T-helper 1 cell treated with Interleukin-12 subunit alpha and Interleukin-12 subunit beta and Interleukin-4 antibody, amounts not matched to agents 30 ng/mL and 1 ng/mL, for 36 hours (primary cell): ENCODE data around the gene CFAP126. TPM values are rescaled to one million over a fixed set of nuclear protein-coding genes. Genes with fewer than 3 reads are reported as not detected.

Experiments used
- intact Hi-C: fragments of 100-400 bp; cut with micrococcal nuclease; formaldehyde crosslinking; loops from one replicate; pipeline ENCODE4 v1.15.1; 2024
- total RNA-seq: library from RNA; stranded (reverse); gene quantifications from 2 replicates; pipeline ENCODE4 v1.2.3, GENCODE V29; 2022

Gene CFAP126
- total RNA-seq, 1 donor from 2014 or later = not detected

DNA sequence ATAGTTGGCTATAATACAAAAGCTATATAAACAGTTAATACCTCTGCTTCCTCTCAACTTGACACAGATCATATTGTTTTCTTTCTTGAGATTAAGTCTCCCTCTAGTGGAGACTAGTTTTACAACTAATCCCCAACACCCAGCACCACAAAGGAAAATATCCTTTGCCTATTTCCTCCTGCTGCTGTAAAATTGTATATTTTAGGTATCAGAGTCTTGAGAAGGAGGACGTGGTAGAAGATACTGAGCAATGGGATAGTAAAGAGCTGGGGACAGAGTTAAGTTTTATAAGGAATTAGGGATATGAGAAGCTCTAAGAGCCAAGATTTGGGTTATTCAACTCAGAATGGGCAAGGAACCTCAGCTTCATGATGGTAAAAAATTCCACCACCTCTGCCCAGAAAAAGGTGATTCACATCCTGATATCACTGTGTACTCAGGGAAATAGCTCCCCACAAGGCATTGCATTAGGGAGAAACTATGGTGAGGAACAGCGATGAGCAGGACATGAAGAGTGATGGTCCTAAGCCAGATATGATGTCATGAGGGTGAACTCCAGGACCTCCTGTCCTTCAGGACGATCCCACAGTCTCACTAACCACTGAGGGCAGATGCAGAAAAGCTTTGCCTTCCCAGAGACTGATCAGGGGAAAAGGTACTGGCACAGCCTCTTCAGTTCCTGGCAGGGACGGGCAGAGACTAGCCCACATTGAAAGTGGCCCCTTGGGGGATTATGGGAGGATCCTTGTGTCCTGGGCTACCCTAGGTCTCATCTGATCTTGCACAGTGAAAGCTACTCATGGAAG is 14.7 kb upstream of the CFAP126 start:
- intact Hi-C loops = loop anchor here (1.0 to 2.0 kb wide), 5 partner anchors 68 to 268 kb away; partner anchors contain the start of gene SDHC

DNA sequence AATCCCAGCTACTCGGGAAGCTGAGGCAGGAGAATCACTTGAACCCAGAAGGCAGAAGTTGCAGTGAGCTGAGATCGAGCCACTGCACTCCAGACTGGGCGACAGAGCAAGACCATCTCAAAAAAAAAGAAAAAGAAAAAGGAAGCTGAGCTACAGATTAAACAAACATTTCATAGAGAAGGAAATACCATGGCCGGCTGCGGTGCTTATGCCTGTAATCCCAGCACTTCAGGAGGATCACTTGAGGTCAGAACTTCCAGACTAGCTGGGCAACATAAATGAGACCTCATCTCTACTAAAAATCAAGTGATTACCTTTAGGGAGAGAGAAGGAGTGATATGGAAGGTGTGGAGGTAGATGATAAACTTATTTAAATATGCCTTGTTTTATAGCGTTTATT is 14.0 kb upstream of the CFAP126 start:
- intact Hi-C loops = loop anchor here (1.0 to 2.0 kb wide), 5 partner anchors 67 to 267 kb away; partner anchors contain the start of gene SDHC

DNA sequence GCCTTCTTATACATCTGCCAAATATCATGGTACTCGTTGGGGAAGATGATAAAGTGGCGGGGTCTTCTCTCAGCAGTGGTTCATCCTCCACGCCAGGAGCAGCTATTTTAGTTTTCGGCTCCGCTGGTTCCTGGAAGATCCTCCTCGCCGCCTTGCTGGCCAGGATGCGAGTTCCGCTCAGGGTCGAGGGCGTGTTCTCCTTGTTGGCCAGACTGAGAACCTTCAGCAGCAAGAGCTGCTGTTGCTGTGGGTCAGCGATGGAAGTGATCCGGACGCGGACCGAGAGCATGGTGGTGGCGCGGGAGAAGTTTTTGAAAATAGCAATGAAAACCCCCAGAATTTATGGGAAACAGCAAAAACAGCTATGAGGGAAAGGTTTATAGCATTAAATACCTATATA is 11.4 kb upstream of the CFAP126 start:
- intact Hi-C loops = no loop called here

DNA sequence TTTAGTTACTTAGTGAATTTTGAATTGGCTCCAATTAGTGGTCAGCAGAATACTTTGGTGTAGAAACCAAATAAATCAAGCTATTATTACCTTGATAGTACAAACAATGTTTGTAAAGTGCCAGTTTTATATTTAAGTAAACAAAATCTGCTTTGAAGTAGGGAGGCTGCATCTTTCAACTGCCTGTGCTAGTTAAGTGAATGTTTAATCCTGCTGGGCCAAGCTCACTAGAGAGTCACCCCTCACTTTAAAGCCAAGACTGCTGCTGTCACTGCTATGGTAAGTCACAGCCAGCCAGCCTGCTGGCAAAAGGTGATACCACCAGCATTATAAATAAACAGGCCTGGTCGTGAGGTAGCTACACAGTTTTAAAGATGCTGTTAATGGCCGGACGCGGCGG is 10.3 kb upstream of the CFAP126 start:
- intact Hi-C loops = no loop called here

DNA sequence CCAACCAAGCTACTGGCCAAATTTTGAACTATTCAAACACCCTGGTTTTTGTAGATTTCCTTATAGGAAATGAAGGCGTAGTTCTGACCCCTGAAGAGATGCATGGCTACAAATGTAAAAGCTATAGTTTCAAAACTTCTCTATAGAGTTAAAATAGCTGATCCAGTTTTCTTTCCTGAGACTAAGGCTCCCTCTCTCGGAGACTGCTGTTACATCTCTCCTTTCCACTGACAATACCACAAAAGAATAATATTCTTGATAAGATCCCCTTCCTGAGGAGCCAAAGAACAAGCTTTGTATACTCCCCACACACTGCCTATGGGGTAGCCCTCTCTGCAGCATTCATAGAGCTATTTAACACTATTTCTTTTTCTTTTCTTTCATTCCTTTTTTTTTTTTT is 6.7 kb upstream of the CFAP126 start:
- intact Hi-C loops = no loop called here

DNA sequence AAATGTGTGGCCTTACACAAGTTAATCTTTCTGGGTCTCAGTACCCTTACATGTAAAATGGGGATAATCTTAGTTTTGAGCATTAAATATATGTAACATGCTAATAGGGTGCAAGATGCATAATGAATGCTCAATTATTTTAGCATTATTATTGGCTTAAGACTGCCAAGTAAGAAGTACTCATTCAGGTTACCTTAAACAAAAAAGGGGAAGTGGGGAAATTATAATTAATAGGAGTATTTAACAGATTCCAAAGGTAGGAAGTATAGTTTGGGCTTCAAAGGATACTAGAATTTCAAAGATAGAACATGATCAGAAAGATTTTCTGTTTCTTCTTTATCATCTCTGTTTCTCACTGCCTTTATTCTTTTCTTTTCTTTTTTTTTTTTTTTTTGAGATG is 5.8 kb upstream of the CFAP126 start:
- intact Hi-C loops = no loop called here

DNA sequence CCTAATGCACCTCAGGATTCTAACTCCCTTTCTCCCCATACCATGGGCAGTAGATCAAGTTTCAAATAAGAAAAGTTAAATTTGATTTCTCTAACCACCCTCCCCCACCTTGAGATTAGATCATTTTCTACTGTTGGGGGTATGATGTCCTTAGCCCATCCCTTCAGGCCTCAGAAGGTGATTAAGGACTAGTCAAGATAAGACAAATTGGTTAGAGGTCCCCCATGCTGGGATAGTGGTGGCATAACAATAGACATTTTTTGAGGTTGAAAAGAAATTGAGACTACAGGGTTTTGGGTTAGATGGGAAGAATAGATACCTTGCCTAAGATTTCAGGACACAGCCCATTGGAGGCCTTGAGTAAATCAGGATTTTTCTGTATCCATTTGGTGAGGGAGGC is 2.5 kb downstream of the CFAP126 start:
- intact Hi-C loops = no loop called here

DNA sequence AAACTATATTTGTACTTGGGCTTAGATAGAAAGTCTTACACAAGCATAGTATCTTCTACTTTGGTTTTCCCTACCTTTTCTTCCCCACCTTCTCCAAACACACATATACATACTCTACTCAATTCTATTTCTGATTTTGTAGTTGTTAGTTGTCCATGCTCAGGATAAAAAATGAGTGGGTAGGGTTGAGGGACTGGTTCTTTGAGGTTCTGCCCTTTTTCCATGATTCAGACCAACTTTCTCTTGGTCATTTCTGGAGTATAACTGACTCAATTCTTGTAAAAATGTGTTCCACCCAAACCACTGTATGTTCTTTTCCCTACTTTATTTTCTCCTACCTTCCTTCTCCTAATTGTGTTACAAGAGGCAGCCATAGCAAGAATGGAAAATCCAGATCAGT is 3.3 kb downstream of the CFAP126 start:
- intact Hi-C loops = no loop called here

DNA sequence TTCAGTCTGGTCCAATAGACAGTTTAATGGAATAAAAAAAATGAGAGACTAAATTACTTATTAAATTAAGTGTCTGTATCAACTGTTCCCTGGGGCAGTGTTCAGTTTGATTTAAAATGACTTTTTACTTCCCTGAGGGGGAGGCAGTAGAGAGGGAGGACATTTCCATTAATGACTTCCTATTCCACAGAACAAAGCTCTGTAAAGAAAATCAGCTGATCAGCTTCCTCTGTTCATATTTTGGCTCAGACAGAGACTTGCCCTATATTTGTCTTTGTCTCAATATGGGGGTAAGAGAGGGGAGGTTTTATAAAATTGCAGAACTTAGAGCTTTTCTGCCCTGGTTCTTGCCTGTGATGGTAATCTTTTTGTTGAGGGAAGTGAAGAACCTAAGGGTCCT is 8.4 kb downstream of the CFAP126 start:
- intact Hi-C loops = no loop called here

DNA sequence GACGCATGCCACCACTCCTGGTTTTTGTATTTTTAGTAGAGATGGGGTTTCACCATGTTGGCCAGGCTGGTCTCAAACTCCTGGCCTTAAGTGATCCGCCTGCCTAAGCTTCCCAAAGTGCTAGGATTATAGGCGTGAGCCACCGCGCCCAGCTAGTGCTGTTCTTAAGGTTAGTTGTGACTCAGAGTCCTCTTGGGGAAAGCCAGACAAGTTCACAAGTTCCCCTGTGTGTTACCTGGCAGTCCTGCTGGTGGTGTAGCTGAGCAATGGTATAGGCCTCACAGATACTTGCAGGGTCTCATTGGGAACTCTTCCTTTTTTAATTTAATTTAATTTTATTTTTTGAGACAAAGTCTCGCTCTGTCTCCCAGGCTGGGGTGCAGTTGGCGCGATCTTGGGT is 10.6 kb downstream of the CFAP126 start:
- intact Hi-C loops = no loop called here

DNA sequence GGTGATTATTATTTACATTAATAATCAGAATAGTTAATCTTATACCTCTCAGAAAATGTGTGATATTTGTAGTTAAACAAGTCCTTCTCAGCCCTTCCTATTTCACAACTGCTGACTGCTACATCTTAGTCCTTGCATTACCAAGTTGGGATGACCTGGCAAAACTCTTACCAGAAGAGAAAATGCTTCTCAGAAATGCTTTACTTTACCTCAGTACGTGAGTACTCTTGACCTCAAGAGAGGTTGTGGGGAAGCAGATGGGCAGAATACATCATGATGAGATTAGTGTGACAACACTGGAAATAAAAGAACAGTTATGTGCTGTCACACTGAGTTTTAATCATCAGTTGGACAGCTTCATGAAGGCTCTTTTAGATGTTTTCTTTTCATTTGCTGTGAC is 16.2 kb downstream of the CFAP126 start:
- intact Hi-C loops = no loop called here

DNA sequence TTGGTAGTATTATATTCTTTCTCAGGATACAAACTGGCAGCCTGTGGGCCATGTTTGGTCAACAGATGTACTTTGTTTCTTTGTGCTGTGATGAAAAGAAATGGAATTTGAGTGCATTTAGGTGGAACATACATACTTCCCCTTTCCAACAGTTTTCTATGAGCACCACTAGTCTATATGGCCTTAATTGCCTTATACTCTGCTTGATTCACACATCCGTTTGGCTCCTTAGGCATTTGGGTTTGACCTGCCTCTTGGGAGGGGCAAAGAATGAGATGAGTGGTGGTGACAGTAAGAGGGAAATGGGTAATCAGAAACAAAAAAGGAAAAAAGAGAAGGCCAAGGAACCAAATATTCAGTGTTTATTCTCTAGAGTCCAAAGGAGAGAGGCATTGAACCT is 17.0 kb downstream of the CFAP126 start:
- intact Hi-C loops = no loop called here

DNA sequence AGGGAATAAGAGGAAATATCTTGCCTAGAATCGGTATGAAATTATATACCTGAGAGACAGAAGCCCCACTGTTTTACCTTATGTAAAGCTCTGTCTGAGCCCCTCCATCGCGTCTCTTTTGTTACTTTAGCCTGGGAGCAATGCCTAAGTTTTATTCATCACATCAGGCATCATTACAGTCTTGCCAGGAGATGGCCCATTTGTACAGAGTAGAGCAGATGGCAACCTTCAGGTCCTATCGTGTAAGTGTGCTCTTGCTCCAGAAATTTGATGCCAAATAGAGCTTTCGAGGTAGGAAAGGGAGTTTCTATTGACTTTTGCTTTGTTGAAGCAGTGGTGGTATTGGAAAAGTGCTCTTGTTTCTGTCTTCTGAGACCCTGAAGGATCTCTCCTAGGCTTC is 24.9 kb downstream of the CFAP126 start:
- intact Hi-C loops = no loop called here

DNA sequence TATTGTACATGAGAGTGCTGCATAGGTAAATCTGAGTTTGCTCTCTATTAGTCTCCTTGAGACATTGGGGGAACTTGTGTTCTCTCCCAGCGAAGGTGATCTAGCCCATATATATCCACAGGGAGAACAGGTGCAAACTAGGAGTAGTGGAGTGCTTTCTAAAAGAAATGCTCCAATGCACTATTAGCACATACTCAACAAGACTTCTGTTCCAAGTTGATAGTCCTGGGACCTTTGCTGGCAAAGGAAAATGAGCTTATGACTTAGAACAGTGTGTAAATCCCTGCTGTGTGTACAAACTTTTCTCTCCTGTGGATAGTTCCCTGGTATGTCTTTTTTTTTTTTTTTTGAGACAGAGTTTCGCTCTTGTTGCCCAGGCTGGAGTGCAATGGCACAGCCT is 25.5 kb downstream of the CFAP126 start:
- intact Hi-C loops = no loop called here

DNA sequence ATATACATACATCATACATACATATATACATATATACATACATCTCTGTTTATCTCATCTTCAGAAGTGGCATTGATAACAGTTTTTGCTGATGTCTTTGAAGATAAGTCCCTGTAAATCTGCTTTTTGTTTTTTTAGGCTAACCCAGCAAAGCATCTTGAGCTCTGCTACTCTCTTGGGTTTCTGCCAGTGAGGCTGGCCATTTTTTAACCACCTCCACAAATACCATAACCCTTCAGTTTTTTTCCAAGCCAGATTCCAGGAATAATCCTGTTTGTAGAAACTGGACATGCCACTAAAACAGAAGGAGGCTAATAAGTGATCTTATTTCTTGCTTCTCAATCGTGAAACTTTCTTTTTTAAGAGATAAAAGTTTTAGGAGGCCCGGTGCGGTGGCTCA is 31.9 kb downstream of the CFAP126 start:
- intact Hi-C loops = no loop called here

DNA sequence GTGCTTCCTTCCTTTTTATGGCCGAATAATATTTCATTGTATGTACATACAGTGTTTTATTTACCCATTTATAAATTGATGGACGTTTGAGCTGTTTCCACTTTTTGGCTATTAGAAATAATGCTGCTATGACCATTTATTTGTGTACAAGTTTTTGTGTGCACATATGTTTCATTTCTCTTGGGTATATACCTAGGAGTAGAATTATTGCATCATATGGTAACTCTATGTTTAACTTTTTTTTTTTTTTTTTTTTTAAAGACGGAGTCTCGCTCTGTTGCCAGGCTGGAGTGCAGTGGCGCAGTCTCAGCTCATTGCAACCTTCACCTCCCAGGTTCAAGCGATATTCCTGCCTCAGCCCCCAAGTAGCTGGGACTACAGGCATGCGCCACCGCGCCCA is 34.5 kb downstream of the CFAP126 start:
- intact Hi-C loops = no loop called here

DNA sequence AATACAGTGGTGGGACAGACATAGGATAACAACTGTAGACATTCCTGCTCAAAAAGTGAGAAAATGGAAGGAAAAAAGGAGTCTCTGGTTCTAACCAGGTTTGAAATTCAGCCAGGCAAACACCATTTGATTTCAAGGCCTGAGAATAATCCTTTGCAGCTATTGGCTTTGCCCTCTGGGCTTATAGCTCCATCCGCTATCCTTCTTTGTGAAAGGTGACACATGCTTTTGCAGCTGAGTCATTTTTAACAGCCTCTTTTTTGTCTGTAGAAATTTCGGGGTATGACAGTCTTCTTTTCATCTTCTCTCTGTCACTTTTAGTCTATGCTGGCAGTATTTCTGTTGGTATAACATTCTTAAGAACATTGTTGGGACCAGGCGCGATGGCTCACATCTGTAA is 37.3 kb downstream of the CFAP126 start:
- intact Hi-C loops = no loop called here

DNA sequence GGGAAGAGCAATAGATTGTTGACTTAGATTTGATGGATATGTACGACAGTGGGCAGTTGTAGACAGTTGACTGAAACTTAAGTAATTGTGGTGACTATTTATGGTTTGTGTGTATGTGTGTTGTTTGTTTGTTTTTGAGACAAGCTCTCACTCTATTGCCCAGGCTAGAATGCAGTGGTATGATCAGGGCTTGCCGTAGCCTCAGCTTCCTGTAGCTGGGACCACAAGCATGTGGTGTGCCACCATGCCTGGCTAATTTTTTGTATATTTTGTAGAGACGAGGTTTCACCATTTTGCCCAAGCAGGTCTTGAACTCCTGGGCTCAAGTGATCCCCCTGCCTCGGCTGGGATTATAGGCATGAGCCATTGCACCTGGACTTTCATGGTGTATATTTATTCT is 43.7 kb downstream of the CFAP126 start:
- intact Hi-C loops = no loop called here

DNA sequence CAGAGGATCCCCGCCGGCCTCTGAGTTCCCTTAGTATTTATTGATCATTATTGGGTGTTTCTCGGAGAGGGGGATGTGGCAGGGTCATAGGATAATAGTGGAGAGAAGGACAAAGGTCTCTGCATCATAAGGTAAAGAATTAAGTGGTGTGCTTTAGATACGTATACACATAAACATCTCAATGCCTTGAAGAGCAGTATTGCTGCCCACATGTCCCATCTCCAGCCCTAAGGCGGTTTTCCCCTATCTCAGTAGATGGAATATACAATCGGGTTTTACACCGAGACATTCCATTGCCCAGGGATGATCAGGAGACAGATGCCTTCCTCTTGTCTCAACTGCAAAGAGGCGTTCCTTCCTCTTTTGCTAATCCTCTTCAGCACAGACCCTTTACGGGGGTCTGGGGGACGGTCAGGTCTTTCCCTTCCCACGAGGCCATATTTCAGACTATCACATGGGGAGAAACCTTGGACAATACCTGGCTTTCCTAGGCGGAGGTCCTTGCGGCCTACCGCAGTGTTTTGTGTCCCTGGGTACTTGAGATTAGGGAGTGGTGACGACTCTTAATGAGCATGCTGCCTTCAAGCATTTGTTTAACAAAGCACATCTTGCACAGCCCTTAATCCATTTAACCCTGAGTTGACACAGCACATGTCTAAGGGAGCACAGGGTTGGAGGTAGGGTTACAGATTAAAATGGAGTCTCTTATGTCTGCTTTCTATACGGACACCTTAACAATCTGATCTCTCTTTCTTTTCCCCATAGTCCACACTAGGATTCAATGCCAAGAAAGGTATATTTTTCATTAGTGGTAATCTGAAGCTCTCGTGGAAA is 51.6 kb downstream of the CFAP126 start:
- intact Hi-C loops = loop anchor here (2.0 to 10.0 kb wide), 2 partner anchors 67 to 429 kb away; partner anchors contain the start of gene DUSP12
